Pancreas (tissue), 10 donors: ENCODE data around the gene ELL2. TPM values are rescaled to one million over a fixed set of nuclear protein-coding genes. Genes with fewer than 3 reads are reported as not detected.
"Not testable (repeated sequence)": the region's sequence is repeated elsewhere in the genome, so short reads cannot be mapped to it uniquely, and the experiment has no call there.

Experiments
- ATAC-seq, 4 donors: fragments of 200-7000 bp; cut with Tn5 transposase; one replicate each; pipeline versions ENCODE4 v1.8.0 to v1.9.1; 2020; ENCODE audit warnings: mild to moderate bottlenecking in 4 of 4, moderate library complexity in 4 of 4
- DNase-seq, 6 donors: peaks; one replicate each; pipeline ENCODE4 v3.0.0-alpha.2; 2020
- FAIRE-seq: peaks from 2 replicates; lab custom pipeline; 2012; peaks lifted over from hg19 to GRCh38; lab: Jason Lieb, UNC
- H3K27ac ChIP-seq, 4 donors: fragments of 200-600 bp; sonication (generic); 1 replicate in 3 of 4; 2 replicates in 1 of 4; pipeline versions ENCODE4 v1.5.0 to v1.8.0; 2020
- H3K27me3 ChIP-seq, 4 donors: fragments of 200-600 bp; one replicate each; pipeline ENCODE4 v1.8.0; 2021
- H3K36me3 ChIP-seq, 3 donors: fragments of 200-600 bp; sonication (generic) in 1 of 3; one replicate each; pipeline versions ENCODE4 v1.5.0 to v1.8.0; 2020 to 2021
- H3K4me1 ChIP-seq, 3 donors: fragments of 200-600 bp; one replicate each; pipeline ENCODE4 v1.8.0; 2021
- H3K4me3 ChIP-seq, 4 donors: fragments of 200-600 bp; sonication (generic) in 2 of 4; one replicate each; pipeline versions ENCODE4 v1.5.0 to v1.8.0; 2020 to 2021
- H3K9me3 ChIP-seq, 4 donors: fragments of 200-600 bp; one replicate each; pipeline ENCODE4 v1.8.0; 2021
- WGBS, 2 donors: extraction: QIAGEN DNeasy Blood & Tissue Kit; methylation state at CpG; one replicate each; pipeline ENCODE4 v1.1.7; 2013; 5-methylcytosine and 5-hydroxymethylcytosine counted together
- intact Hi-C, 3 donors: fragments of 100-400 bp; cut with DNase I; formaldehyde crosslinking; loops; one replicate each; pipeline versions ENCODE4 v1.11.1 to v1.14.2; 2022
- polyA plus RNA-seq, 2 donors: library from polyadenylated mRNA; stranded (reverse); fragments of 200-250 nt; gene quantifications; one replicate each; pipeline ENCODE4 v1.2.3, GENCODE V29; 2013
- total RNA-seq, 6 donors: library from RNA; stranded (reverse); fragmentation: NEBNext Ultra II Directional in 4 of 6; extraction: Animal tissue kit (Norgen Biotek cat#: 25700) in 4 of 6; gene quantifications; one replicate each; pipeline versions ENCODE4 v1.2.1 to v1.2.4, GENCODE V29; 2021 to 2023
- TF ChIP-seq, protein P1 (sequence below), 4 donors: fragments of 200-600 bp; sonication (generic) in 3 of 4; IDR thresholded peaks; one replicate each; pipeline versions ENCODE4 v1.5.0 to v1.8.0; 2021; ENCODE audit warnings: antibody characterized with exemption in 4 of 4
- donor health status: healthy with polysubstance abuse.
- donor health status: DM: no; HTN: no; CAD: no; lungs with moderate emphysema.
- donor health status: DM: no; HTN: no; CAD: no.
- donor health status: control.
- donor health status: control.
- donor health status: Bipolar disorder and iron deficiency.
- donor health status: DM: yes; HTN: yes; CAD: no.
- donor health status: DM: no; HTN: no; CAD: no.
- donor health status: DM: no; HTN: no; CAD: no.
- donor health status: DM: yes; HTN: yes; CAD: no.

Gene ELL2
- total and polyA plus RNA-seq, 8 donors: 21.0 to 92.8 (median 76.8) TPM

DNA sequence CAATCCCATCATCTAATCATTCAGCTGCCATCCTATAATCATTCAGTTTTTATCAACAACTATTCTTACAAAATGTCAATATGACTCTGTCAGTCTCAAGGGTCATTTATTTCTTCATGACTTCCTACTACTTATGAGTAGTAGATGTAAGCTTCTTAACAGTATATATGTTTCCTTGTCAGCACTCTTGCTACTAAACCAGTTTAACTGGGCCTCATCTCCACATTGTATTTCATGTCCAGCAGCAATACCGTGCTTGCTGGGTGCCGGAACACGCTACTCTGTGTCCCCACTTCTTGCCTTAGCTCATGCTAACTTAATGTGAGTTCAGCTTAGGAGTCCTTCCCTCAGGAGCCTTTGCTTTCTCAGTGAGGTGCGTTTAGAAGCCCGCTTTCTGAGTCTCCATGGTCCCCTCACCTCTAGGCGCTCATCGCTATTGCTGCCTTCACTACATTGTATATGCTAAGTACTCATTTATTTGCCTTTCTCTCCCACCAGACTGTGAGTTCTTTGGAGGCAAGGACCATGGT lies 32.9 kb downstream of the ELL2 start:
- no peak overlapping the region for H3K27ac ChIP-seq
- no peaks in the 10 kb centered on the region for H3K27me3 ChIP-seq
- 94 to 95% methylated on average over 7 of the region's 7 CpGs for WGBS, 2 donors
- H3K4me3 ChIP-seq: no peak overlapping the region
- DNase-seq (no peak), ATAC-seq (no peak), FAIRE-seq (no peak)
- H3K4me1 ChIP-seq: peaks cover 56 to 69% (median 62%) of the 10 kb centered on the region in 3 donors
- H3K36me3 ChIP-seq: no peaks in the 10 kb centered on the region
- no peaks in the 10 kb centered on the region for H3K9me3 ChIP-seq
- TF ChIP-seq, protein P1, sequence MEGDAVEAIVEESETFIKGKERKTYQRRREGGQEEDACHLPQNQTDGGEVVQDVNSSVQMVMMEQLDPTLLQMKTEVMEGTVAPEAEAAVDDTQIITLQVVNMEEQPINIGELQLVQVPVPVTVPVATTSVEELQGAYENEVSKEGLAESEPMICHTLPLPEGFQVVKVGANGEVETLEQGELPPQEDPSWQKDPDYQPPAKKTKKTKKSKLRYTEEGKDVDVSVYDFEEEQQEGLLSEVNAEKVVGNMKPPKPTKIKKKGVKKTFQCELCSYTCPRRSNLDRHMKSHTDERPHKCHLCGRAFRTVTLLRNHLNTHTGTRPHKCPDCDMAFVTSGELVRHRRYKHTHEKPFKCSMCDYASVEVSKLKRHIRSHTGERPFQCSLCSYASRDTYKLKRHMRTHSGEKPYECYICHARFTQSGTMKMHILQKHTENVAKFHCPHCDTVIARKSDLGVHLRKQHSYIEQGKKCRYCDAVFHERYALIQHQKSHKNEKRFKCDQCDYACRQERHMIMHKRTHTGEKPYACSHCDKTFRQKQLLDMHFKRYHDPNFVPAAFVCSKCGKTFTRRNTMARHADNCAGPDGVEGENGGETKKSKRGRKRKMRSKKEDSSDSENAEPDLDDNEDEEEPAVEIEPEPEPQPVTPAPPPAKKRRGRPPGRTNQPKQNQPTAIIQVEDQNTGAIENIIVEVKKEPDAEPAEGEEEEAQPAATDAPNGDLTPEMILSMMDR (IDR thresholded peaks at IDR 0.05): no peak
- intact Hi-C loops: no loop called here

DNA sequence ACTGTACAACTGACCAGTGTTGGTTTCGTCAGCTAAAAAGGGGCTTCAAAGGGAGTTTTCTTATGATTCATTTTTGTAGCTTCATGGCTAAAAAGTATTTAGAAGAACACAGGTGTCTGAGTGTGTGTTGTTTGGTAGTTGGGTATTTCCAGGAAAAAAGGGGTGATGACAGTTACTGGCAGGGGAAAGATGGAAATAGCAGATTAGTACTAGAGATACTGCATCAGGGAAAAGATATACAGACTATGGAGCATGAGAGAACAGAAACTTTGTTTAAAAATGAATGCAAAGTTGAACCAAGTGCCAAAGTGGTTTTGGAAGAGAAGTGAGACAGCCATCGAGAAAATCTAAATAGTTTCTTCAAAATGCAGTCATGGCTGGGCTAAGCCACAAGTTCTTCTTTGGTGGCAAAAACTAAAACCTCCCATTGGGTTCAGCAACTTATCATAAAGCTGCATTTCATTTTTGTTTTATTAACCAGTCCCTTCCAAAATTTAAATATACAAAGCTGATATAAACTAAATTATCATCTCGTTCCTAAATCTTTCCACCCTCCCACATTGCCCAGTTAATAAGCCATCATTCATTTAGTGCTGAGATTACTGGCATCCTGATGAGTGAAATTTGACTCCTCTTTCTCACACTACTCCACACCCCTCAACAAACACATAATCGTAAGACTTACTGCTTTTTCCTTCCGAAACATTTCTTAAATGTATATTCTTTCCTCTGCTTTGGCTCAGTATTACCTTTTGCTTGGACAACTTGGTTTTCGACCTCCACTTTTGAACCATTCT lies 33.5 kb downstream of the ELL2 start:
- 63 to 65% methylated on average over 6 of the region's 6 CpGs for WGBS, 2 donors
- ATAC-seq (no peak), DNase-seq (no peak), FAIRE-seq (no peak)
- H3K36me3 ChIP-seq: no peaks in the 10 kb centered on the region
- intact Hi-C loops: no loop called here
- H3K9me3 ChIP-seq: no peaks in the 10 kb centered on the region
- H3K27me3 ChIP-seq: no peaks in the 10 kb centered on the region
- no peak overlapping the region for H3K27ac ChIP-seq
- TF ChIP-seq, protein P1 (IDR thresholded peaks at IDR 0.05): no peak
- no peak overlapping the region for H3K4me3 ChIP-seq
- peaks cover 57 to 69% (median 62%) of the 10 kb centered on the region in 3 donors for H3K4me1 ChIP-seq

DNA sequence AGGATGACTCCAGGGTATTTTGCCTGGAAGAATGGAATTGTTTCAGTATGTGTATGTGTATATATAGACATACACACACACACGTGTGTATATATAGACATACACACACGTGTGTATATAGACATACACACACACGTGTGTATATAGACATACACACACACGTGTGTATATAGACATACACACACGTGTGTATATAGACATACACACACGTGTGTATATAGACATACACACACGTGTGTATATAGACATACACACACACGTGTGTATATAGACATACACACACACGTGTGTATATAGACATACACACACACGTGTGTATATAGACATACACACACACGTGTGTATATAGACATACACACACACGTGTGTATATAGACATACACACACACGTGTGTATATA lies 34.4 kb downstream of the ELL2 start:
- H3K9me3 ChIP-seq, DNase-seq, FAIRE-seq, H3K27ac ChIP-seq, H3K36me3 ChIP-seq, ATAC-seq, H3K27me3 ChIP-seq, H3K4me3 ChIP-seq, intact Hi-C loops: not testable (repeated sequence)
- 76 to 84% methylated on average over 11 to 13 of the region's 13 CpGs for WGBS, 2 donors
- H3K4me1 ChIP-seq: peaks cover 50 to 67% (median 54%) of the 10 kb centered on the region in 3 donors

GRCh38 chr5:95925939-95926338 lies 35.7 kb downstream of the ELL2 start:
- TF ChIP-seq, protein P1 (IDR thresholded peaks at IDR 0.05): no peak
- no peaks in the 10 kb centered on the region for H3K27me3 ChIP-seq
- ATAC-seq (no peak), FAIRE-seq (no peak), DNase-seq (no peak)
- H3K27ac ChIP-seq: peak overlapping the region in 2 of 4 donors; percentile 2 to 72
- intact Hi-C loops: no loop called here
- no peaks in the 10 kb centered on the region for H3K9me3 ChIP-seq
- H3K4me1 ChIP-seq: peaks cover 37 to 53% (median 43%) of the 10 kb centered on the region in 3 donors
- no peaks in the 10 kb centered on the region for H3K36me3 ChIP-seq
- no peak overlapping the region for H3K4me3 ChIP-seq

GRCh38 chr5:95925378-95925744 lies 36.3 kb downstream of the ELL2 start:
- WGBS, 2 donors: 53 to 57% methylated on average over 2 of the region's 2 CpGs
- ATAC-seq (peak in 3 of 4 donors; percentile 2 to 10 (median 3)), FAIRE-seq (no peak), DNase-seq (no peak)
- Histone ChIP-seq H3K27me3 (no peaks in the 10 kb centered on the region), H3K4me3 (no peak overlapping the region), H3K36me3 (no peaks in the 10 kb centered on the region), H3K27ac (peak overlapping the region; percentile 2 to 72 (median 24)), H3K9me3 (no peaks in the 10 kb centered on the region), H3K4me1 (peaks cover 34 to 49% (median 41%) of the 10 kb centered on the region in 3 donors)
- intact Hi-C loops: no loop called here
- TF ChIP-seq, protein P1 (IDR thresholded peaks at IDR 0.05): no peak
